ENCODE results near the gene TENM4.

DNA sequence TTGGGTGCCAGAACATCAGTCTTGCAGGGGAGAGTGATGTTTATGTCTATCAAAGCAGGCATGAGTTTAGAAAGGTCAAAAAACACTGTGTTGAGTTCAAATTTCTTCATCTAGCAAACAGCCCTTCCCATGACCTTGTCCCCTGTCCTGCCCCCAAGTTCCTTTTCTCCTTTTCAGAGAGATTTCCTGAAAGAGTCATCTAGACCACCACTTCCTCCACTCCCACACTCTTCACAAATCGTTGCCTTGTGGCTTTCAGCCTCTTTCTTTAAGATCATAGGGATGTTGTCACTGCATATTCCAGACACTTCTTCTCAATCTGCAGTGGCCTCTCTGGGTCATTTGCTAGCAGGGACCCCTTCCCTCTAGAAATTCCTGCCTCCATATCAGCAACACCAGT, 290.5 kb downstream of the TENM4 start:
- TF ChIP-seq, protein P1, sequence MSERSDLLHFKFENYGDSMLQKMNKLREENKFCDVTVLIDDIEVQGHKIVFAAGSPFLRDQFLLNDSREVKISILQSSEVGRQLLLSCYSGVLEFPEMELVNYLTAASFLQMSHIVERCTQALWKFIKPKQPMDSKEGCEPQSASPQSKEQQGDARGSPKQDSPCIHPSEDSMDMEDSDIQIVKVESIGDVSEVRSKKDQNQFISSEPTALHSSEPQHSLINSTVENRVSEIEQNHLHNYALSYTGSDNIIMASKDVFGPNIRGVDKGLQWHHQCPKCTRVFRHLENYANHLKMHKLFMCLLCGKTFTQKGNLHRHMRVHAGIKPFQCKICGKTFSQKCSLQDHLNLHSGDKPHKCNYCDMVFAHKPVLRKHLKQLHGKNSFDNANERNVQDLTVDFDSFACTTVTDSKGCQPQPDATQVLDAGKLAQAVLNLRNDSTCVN (tag by site-specific recombination; optimal IDR thresholded peaks at IDR 0.05), result no peak
- TF ChIP-seq ZNF138 (tag by site-specific recombination; IDR thresholded peaks at IDR 0.05; ENCODE audit: borderline replicate concordance) (no peak), ZNF548 (tag by site-specific recombination; IDR thresholded peaks at IDR 0.05) (no peak)
